ENCODE data around the gene C17orf107. TPM values are rescaled to one million over a fixed set of nuclear protein-coding genes. Genes with fewer than 3 reads are reported as not detected.
"Not testable (repeated sequence)": the region's sequence is repeated elsewhere in the genome, so short reads cannot be mapped to it uniquely, and the experiment has no call there.

The C17orf107 gene
- total and polyA plus RNA-seq, 4 donors, result 0.19 to 5.9 (median 1.7) TPM

DNA sequence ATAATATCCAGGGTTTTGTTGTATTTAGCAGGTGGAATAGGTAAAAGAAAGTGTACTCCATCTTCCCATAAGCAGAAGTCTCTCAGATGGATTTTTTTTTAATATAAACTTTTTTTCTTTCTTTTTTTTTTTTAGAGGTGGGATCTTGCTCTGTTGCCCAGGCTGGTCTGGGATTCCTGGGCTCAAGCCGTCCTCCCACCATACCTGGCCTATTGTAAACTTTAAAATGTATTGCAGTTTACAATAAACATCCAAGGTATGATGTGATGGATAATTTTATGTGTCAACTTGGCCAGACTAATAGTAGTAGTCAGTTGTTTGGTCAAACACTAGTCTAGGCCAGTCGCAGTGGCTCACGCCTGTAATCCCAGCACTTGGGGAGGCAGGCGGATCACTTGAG, 22.0 kb downstream of the C17orf107 start:
- Histone ChIP-seq H3K9me3 (ENCODE audit: control insufficient read depth in 4 of 4, low read length in 3 of 4) (no peaks in the 10 kb centered on the region), H3K27ac (ENCODE audit: low read depth in 1 of 2, low read length in 2 of 2) (peak overlapping the region; percentile 92 to 95), H3K36me3 (ENCODE audit: control insufficient read depth in 4 of 4, insufficient read depth in 3 of 4, low read depth in 1 of 4, low read length in 3 of 4) (no peaks in the 10 kb centered on the region), H3K27me3 (ENCODE audit: control insufficient read depth in 4 of 4, insufficient read depth in 4 of 4, low read length in 3 of 4) (no peaks in the 10 kb centered on the region), H3K4me1 (ENCODE audit: control insufficient read depth in 4 of 4, insufficient read depth in 4 of 4, low read length in 3 of 4) (peaks cover 3 to 22% (median 15%) of the 10 kb centered on the region in 4 donors), H3K9ac (ENCODE audit: low read depth in 1 of 2, low read length in 2 of 2) (no peak overlapping the region), H3K4me3 (ENCODE audit: low read depth in 1 of 3, low read length in 3 of 3) (no peak overlapping the region)
- 74% methylated on average over 4 of the region's 4 CpGs for WGBS
- DNase-seq (ENCODE audit: low spot score), result no peak
- TF ChIP-seq YY1 (IDR thresholded peaks at IDR 0.05), result no peak
- no peak for TF ChIP-seq JUND (IDR thresholded peaks at IDR 0.05)
- TF ChIP-seq, protein P1, sequence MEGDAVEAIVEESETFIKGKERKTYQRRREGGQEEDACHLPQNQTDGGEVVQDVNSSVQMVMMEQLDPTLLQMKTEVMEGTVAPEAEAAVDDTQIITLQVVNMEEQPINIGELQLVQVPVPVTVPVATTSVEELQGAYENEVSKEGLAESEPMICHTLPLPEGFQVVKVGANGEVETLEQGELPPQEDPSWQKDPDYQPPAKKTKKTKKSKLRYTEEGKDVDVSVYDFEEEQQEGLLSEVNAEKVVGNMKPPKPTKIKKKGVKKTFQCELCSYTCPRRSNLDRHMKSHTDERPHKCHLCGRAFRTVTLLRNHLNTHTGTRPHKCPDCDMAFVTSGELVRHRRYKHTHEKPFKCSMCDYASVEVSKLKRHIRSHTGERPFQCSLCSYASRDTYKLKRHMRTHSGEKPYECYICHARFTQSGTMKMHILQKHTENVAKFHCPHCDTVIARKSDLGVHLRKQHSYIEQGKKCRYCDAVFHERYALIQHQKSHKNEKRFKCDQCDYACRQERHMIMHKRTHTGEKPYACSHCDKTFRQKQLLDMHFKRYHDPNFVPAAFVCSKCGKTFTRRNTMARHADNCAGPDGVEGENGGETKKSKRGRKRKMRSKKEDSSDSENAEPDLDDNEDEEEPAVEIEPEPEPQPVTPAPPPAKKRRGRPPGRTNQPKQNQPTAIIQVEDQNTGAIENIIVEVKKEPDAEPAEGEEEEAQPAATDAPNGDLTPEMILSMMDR (IDR thresholded peaks at IDR 0.05; ENCODE audit: low read depth, low read length, missing input control), result no peak
- TF ChIP-seq SP1 (IDR thresholded peaks at IDR 0.05), result no peak
- TF ChIP-seq GABPA (IDR thresholded peaks at IDR 0.05 in 1 of 2, conservative IDR thresholded peaks at IDR 0.05 in 1 of 2), result no peak
- TF ChIP-seq RAD21 (IDR thresholded peaks at IDR 0.05), result no peak

DNA sequence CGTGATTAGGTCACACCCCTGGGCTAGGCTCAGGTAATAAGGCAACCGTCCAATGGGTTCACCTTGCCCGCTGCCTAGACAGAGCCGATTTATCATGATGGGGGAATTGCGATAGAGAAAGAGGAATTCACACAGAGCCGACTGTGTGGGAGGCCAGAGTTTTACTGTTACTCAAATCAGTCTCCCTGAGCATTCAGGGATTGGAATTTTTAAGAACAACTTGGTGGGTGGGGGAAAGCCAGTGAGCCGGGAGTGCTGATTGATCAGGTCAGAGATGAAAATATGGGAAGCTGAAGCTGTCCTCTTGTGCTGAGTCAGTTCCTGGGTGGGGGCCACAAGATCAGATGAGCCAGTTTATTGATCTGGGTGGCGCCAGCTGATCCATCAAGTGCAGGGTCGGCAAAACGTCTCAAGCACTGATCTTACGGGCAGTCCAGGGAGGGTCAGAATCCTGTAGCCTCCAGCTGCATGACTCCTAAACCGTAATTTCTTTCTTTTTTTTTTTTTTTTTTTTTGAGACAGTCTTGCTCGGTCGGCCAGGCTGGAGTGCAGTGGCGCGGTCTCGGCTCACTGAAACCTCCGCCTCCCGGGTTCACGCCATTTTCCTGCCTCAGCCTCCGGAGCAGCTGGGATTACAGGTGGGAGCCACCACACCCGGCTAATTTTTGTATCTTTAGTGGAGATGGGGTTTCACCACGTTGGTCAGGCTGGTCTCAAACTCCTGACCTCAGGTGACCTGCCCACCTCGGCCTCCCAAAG, 27.4 kb downstream of the C17orf107 start:
- H3K4me3 ChIP-seq (ENCODE audit: low read depth in 1 of 3, low read length in 3 of 3); H3K9ac ChIP-seq (ENCODE audit: low read depth in 1 of 2, low read length in 2 of 2); H3K4me1 ChIP-seq (ENCODE audit: control insufficient read depth in 4 of 4, insufficient read depth in 4 of 4, low read length in 3 of 4); DNase-seq (ENCODE audit: low spot score); H3K27me3 ChIP-seq (ENCODE audit: control insufficient read depth in 4 of 4, insufficient read depth in 4 of 4, low read length in 3 of 4); H3K27ac ChIP-seq (ENCODE audit: low read depth in 1 of 2, low read length in 2 of 2); H3K9me3 ChIP-seq (ENCODE audit: control insufficient read depth in 4 of 4, low read length in 3 of 4); H3K36me3 ChIP-seq (ENCODE audit: control insufficient read depth in 4 of 4, insufficient read depth in 3 of 4, low read depth in 1 of 4, low read length in 3 of 4): not testable (repeated sequence)
- 82% methylated on average over 24 of the region's 24 CpGs for WGBS

DNA sequence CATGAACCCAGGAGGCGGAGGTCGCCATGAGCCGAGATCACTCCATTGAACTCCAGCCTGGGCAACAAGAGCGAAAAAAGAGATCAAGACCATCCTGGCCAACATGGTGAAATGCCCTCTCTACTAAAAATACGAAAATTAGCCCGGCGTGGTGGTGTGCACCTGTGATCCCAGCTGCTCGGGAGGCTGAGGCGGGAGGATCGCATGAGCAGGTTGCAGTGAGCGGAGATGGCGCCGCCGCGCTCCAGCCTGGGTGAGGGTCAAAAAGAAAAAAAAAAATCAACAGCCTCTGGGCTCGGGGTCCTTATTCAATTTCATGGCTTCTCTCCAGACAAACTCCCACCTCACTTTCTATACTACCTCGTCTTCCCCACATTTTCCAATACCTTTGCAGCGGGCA, 29.5 kb downstream of the C17orf107 start:
- no peak overlapping the region for H3K27ac ChIP-seq (ENCODE audit: low read depth in 1 of 2, low read length in 2 of 2)
- no peak overlapping the region for H3K9ac ChIP-seq (ENCODE audit: low read depth in 1 of 2, low read length in 2 of 2)
- no peak for DNase-seq (ENCODE audit: low spot score)
- no peak overlapping the region for H3K4me3 ChIP-seq (ENCODE audit: low read depth in 1 of 3, low read length in 3 of 3)
- 98% methylated on average over 18 of the region's 18 CpGs for WGBS
- H3K36me3 ChIP-seq (ENCODE audit: control insufficient read depth in 4 of 4, insufficient read depth in 3 of 4, low read depth in 1 of 4, low read length in 3 of 4), result peaks cover 0 to 6% (median 0%) of the 10 kb centered on the region in 4 donors
- H3K9me3 ChIP-seq (ENCODE audit: control insufficient read depth in 4 of 4, low read length in 3 of 4), result no peaks in the 10 kb centered on the region
- no peaks in the 10 kb centered on the region for H3K27me3 ChIP-seq (ENCODE audit: control insufficient read depth in 4 of 4, insufficient read depth in 4 of 4, low read length in 3 of 4)
- TF ChIP-seq NR2F2 (IDR thresholded peaks at IDR 0.05), result no peak
- peaks cover 0 to under 1% (median under 1%) of the 10 kb centered on the region in 4 donors for H3K4me1 ChIP-seq (ENCODE audit: control insufficient read depth in 4 of 4, insufficient read depth in 4 of 4, low read length in 3 of 4)

DNA sequence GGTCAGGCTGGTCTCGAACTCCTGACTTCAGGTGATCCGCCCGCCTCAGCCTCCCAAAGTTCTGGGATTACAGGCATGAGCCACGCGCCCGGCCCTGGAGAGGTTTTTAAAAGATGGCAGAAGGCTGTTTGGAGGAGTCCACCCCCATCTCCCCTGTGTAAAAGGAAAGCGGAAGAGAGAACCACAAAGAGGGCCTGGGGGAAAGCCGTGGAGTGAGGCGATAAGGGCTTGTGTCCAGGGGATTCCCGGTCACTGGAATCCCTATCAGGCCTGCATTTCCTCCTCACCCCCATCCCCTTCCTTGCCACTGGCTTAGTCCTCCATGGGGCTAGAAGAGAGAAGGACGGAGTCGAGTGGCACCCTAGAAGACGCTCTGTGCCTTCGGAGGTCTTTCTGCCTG, 32.6 kb downstream of the C17orf107 start, which contains the start of gene GP1BA:
Gene GP1BA, plus strand, starts transcription at position 315 of the 400 bp plus-strand sequence. CDS start 328 bp downstream, outside the sequence.
- Histone ChIP-seq H3K9me3 (ENCODE audit: control insufficient read depth in 4 of 4, low read length in 3 of 4) (no peaks in the 10 kb centered on the region), H3K27ac (ENCODE audit: low read depth in 1 of 2, low read length in 2 of 2) (no peak within 1 kb of the TSS), H3K27me3 (ENCODE audit: control insufficient read depth in 4 of 4, insufficient read depth in 4 of 4, low read length in 3 of 4) (no peaks in the 10 kb centered on the region), H3K4me1 (ENCODE audit: control insufficient read depth in 4 of 4, insufficient read depth in 4 of 4, low read length in 3 of 4) (peaks cover 0 to 11% (median 6%) of the 10 kb centered on the region in 4 donors), H3K4me3 (ENCODE audit: low read depth in 1 of 3, low read length in 3 of 3) (no peak within 1 kb of the TSS), H3K36me3 (ENCODE audit: control insufficient read depth in 4 of 4, insufficient read depth in 3 of 4, low read depth in 1 of 4, low read length in 3 of 4) (peaks cover 0 to 9% (median 4%) of the 10 kb centered on the region in 4 donors), H3K9ac (ENCODE audit: low read depth in 1 of 2, low read length in 2 of 2) (no peak within 1 kb of the TSS)
- WGBS, result 74% methylated on average over 14 of the region's 14 CpGs
- DNase-seq (ENCODE audit: low spot score), result no peak
- TF ChIP-seq, protein P2, sequence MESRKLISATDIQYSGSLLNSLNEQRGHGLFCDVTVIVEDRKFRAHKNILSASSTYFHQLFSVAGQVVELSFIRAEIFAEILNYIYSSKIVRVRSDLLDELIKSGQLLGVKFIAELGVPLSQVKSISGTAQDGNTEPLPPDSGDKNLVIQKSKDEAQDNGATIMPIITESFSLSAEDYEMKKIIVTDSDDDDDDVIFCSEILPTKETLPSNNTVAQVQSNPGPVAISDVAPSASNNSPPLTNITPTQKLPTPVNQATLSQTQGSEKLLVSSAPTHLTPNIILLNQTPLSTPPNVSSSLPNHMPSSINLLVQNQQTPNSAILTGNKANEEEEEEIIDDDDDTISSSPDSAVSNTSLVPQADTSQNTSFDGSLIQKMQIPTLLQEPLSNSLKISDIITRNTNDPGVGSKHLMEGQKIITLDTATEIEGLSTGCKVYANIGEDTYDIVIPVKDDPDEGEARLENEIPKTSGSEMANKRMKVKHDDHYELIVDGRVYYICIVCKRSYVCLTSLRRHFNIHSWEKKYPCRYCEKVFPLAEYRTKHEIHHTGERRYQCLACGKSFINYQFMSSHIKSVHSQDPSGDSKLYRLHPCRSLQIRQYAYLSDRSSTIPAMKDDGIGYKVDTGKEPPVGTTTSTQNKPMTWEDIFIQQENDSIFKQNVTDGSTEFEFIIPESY (IDR thresholded peaks at IDR 0.05), result no peak
- TF ChIP-seq EGR1 (IDR thresholded peaks at IDR 0.05; ENCODE audit: low read depth in 2 of 2) (no peak), HNF4G (IDR thresholded peaks at IDR 0.05) (no peak), SP1 (IDR thresholded peaks at IDR 0.05) (no peak)
- TF ChIP-seq, protein P3, sequence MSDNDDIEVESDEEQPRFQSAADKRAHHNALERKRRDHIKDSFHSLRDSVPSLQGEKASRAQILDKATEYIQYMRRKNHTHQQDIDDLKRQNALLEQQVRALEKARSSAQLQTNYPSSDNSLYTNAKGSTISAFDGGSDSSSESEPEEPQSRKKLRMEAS (IDR thresholded peaks at IDR 0.05), result no peak
